Gastrocnemius medialis (tissue), 4 donors: ENCODE data around the gene NOTCH1. TPM values are rescaled to one million over a fixed set of nuclear protein-coding genes. Genes with fewer than 3 reads are reported as not detected.

Experiments used
- ATAC-seq, 2 donors: fragments of 150-250 bp; one replicate each; pipeline ENCODE4 v1.9.1; 2016
- DNase-seq, 2 donors: peaks; one replicate each; pipeline ENCODE4 v3.0.0-alpha.2; 2019
- H3K27ac ChIP-seq, 4 donors: fragments of 200-600 bp; sonication (generic); 1 replicate in 1 of 4; 2 replicates in 3 of 4; pipeline ENCODE4 v1.5.1; 2016 to 2018; ENCODE audit warnings: mild to moderate bottlenecking in 2 of 4, moderate library complexity in 1 of 4
- H3K27me3 ChIP-seq, 3 donors: fragments of 200-600 bp; sonication (generic) in 2 of 3; 1 replicate in 1 of 3; 2 replicates in 2 of 3; pipeline versions ENCODE4 v1.5.1 to v1.6.0; 2016 to 2019; ENCODE audit warnings: mild to moderate bottlenecking in 1 of 3, moderate library complexity in 1 of 3
- H3K36me3 ChIP-seq, 2 donors: fragments of 200-600 bp; sonication (generic) in 1 of 2; one replicate each; pipeline ENCODE4 v1.5.1; 2017 to 2018
- H3K4me1 ChIP-seq, 2 donors: fragments of 200-600 bp; sonication (generic) in 1 of 2; one replicate each; pipeline ENCODE4 v1.5.1; 2016 to 2017; ENCODE audit warnings: mild to moderate bottlenecking in 2 of 2
- H3K4me3 ChIP-seq, 4 donors: fragments of 200-600 bp; sonication (generic) in 3 of 4; 1 replicate in 1 of 4; 2 replicates in 3 of 4; pipeline ENCODE4 v1.5.1; 2016 to 2019; ENCODE audit warnings: mild to moderate bottlenecking in 2 of 4
- H3K9me3 ChIP-seq, 3 donors: fragments of 200-600 bp; sonication (generic) in 2 of 3; 1 replicate in 1 of 3; 2 replicates in 2 of 3; pipeline ENCODE4 v1.5.1; 2016 to 2019
- CTCF ChIP-seq, 5 experiments: fragments of 450-650 bp in 3 of 5; fragments of 200-600 bp in 2 of 5; sonication (generic) in 2 of 5; IDR thresholded peaks in 4 of 5; conservative IDR thresholded peaks in 1 of 5; 1 replicate in 4 of 5; 2 replicates in 1 of 5; pipeline ENCODE4 v1.5.1; 2016 to 2019; ENCODE audit warnings: antibody characterized with exemption in 5 of 5, mild to moderate bottlenecking in 3 of 5, moderate library complexity in 3 of 5
- POLR2A ChIP-seq, 2 donors: fragments of 450-650 bp; IDR thresholded peaks; one replicate each; pipeline ENCODE4 v1.6.1; 2017; ENCODE audit warnings: antibody characterized with exemption in 2 of 2, mild to moderate bottlenecking in 2 of 2, moderate library complexity in 2 of 2
- in situ Hi-C, 4 donors: fragments of 200-750 bp; cut with MboI; loops; one replicate each; pipeline versions ENCODE4 v1.15.0 to v1.8.0; 2017; ENCODE audit warnings: low sequenced_read_pairs in 4 of 4
- intact Hi-C: fragments of 100-400 bp; cut with DNase I; formaldehyde crosslinking; loops from one replicate; pipeline ENCODE4 v1.15.1; 2023; ENCODE audit warnings: low total_unique reads
- total RNA-seq, 4 donors: library from RNA; depleted of rRNA; stranded (reverse); fragments of >200 nt; gene quantifications; one replicate each; pipeline versions ENCODE4 v1.1.0 to v1.2.3, GENCODE V29; 2016

NOTCH1 gene
- total RNA-seq, 4 donors from 2014 or later: 6.3 to 15.4 (median 8.2) TPM

- H3K27me3 ChIP-seq: no peaks in the 10 kb centered on the region
- peaks cover 39 to 63% of the 10 kb centered on the region in 2 donors for H3K4me1 ChIP-seq
- no peaks in the 10 kb centered on the region for H3K36me3 ChIP-seq
- TF ChIP-seq CTCF (IDR thresholded peaks at IDR 0.05 in 4 of 5, conservative IDR thresholded peaks at IDR 0.05 in 1 of 5) (no peak), POLR2A (IDR thresholded peaks at IDR 0.05) (no peak)
- H3K27ac ChIP-seq: peak overlapping the region; percentile 52 to 75 (median 62)
- intact Hi-C loops: loop anchor here (5.0 to 10.0 kb wide), 2 partner anchors 38 to 110 kb away; no protein-coding TSS in a partner anchor
- in situ Hi-C loops: no loop called here
- ATAC-seq (peak; percentile 42 to 53), DNase-seq (peak; percentile 39 to 69)
- H3K9me3 ChIP-seq: no peaks in the 10 kb centered on the region
- H3K4me3 ChIP-seq: peak overlapping the region in 1 of 4 donors; percentile 30
These were observed 20.6 kb downstream of the NOTCH1 start for GRCh38 chr9:136525207-136525606.

GRCh38 chr9:136522314-136523237 lies 23.3 kb downstream of the NOTCH1 start:
- no peaks in the 10 kb centered on the region for H3K27me3 ChIP-seq
- in situ Hi-C loops (no loop called here), intact Hi-C loops (loop anchor here (10.0 kb wide), 1 partner anchor 112 kb away; no protein-coding TSS in a partner anchor)
- no peak overlapping the region for H3K4me3 ChIP-seq
- TF ChIP-seq POLR2A (IDR thresholded peaks at IDR 0.05): no peak
- TF ChIP-seq CTCF (IDR thresholded peaks at IDR 0.05 in 4 of 5, conservative IDR thresholded peaks at IDR 0.05 in 1 of 5): no peak
- no peak overlapping the region for H3K27ac ChIP-seq
- H3K4me1 ChIP-seq: peaks cover 22 to 42% of the 10 kb centered on the region in 2 donors
- H3K36me3 ChIP-seq: peaks cover 0 to 16% of the 10 kb centered on the region in 2 donors
- DNase-seq (no peak), ATAC-seq (no peak)
- H3K9me3 ChIP-seq: no peaks in the 10 kb centered on the region

GRCh38 chr9:136521537-136521936 lies 24.3 kb downstream of the NOTCH1 start:
- ATAC-seq (no peak), DNase-seq (peak in 1 of 2 donors; percentile 25)
- no peak overlapping the region for H3K27ac ChIP-seq
- H3K9me3 ChIP-seq: no peaks in the 10 kb centered on the region
- intact Hi-C loops: loop anchor here (10.0 kb wide), 1 partner anchor 113 kb away; no protein-coding TSS in a partner anchor
- no peaks in the 10 kb centered on the region for H3K27me3 ChIP-seq
- peaks cover 0 to 20% of the 10 kb centered on the region in 2 donors for H3K36me3 ChIP-seq
- in situ Hi-C loops: no loop called here
- H3K4me1 ChIP-seq: peaks cover 14 to 33% of the 10 kb centered on the region in 2 donors
- no peak overlapping the region for H3K4me3 ChIP-seq
- TF ChIP-seq POLR2A (IDR thresholded peaks at IDR 0.05) (no peak), CTCF (IDR thresholded peaks at IDR 0.05 in 4 of 5, conservative IDR thresholded peaks at IDR 0.05 in 1 of 5) (no peak)

- ATAC-seq (no peak), DNase-seq (no peak)
- H3K27me3 ChIP-seq: no peaks in the 10 kb centered on the region
- H3K36me3 ChIP-seq: peaks cover 0 to 23% of the 10 kb centered on the region in 2 donors
- TF ChIP-seq CTCF (IDR thresholded peaks at IDR 0.05 in 4 of 5, conservative IDR thresholded peaks at IDR 0.05 in 1 of 5) (no peak), POLR2A (IDR thresholded peaks at IDR 0.05) (no peak)
- no peak overlapping the region for H3K4me3 ChIP-seq
- no peak overlapping the region for H3K27ac ChIP-seq
- peaks cover 0 to 19% of the 10 kb centered on the region in 2 donors for H3K4me1 ChIP-seq
- H3K9me3 ChIP-seq: no peaks in the 10 kb centered on the region
- in situ Hi-C loops (no loop called here), intact Hi-C loops (loop anchor here (10.0 kb wide), 1 partner anchor 115 kb away; no protein-coding TSS in a partner anchor)
These were observed 25.8 kb downstream of the NOTCH1 start for GRCh38 chr9:136520053-136520540.
